Coronary artery (tissue), 2 donors: Measurements from ENCODE around the gene RINL.

Experiments
- DNase-seq: peaks from one replicate; pipeline ENCODE4 v3.0.0-alpha.2; 2017; ENCODE audit warnings: low spot score
- H3K27ac ChIP-seq, 2 donors: fragments of 200-600 bp; sonication (generic); one replicate each; pipeline ENCODE4 v1.5.1; 2016 to 2019
- H3K4me3 ChIP-seq: fragments of 200-600 bp; sonication (generic); 2 replicates; pipeline ENCODE4 v1.5.1; 2016; ENCODE audit warnings: mild to moderate bottlenecking, moderate library complexity
- CTCF ChIP-seq: fragments of 200-600 bp; sonication (generic); IDR thresholded peaks from one replicate; pipeline ENCODE4 v1.5.1; 2019; ENCODE audit warnings: antibody characterized with exemption

RINL gene

GRCh38 chr19:38850976-38851621, 27.0 kb downstream of the RINL start:
- TF ChIP-seq CTCF = no peak
- peak overlapping the region; percentile 96 to 99 for H3K27ac ChIP-seq

DNA sequence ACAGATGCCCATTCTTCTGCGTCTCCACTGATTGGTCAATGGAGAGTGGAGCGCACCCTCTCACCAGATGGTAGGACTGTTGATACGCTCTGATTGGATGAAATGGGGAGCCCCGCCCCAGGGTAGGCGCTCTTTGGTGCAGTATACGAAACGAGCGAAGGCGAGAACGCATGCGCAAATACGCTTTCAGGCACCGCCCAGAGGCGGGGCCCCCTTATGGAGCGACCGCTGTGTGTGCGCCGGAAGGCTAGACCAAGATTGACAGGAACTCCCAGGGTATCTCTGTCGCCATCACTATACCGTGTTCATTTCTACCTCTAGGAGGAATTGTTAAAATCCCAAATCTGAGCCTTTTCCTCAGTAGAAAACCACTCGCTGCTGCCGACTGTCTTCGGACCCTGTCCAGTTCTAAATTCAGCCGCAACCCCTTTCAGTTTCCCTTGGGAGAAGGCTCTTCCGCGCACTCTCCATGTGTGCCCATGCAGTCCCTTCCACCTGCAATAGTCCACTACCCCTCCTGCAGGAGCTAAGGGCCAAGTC, 27.6 kb downstream of the RINL start:
- Histone ChIP-seq H3K4me3 (peak overlapping the region; percentile 83), H3K27ac (peak overlapping the region; percentile 96 to 99)
- DNase-seq = no peak
- no peak for TF ChIP-seq CTCF

More at GRCh38 chr19:38850976-38851621, 27.0 kb downstream of the RINL start:
- H3K4me3 ChIP-seq = peak overlapping the region; percentile 83
- DNase-seq = peak; percentile 83

- H3K27ac ChIP-seq = peak within 1 kb of the TSS; percentile 99 to 100
- peak; percentile 100 for DNase-seq
- H3K4me3 ChIP-seq = peak within 1 kb of the TSS; percentile 87
- peak; percentile 34 for TF ChIP-seq CTCF
Measured at GRCh38 chr19:38849860-38850435, 28.1 kb downstream of the RINL start, which contains the start of gene HNRNPL. Gene HNRNPL (minus strand): TSS chr19:38849986. CDS start chr19:38849966, 20 bp downstream.

DNA sequence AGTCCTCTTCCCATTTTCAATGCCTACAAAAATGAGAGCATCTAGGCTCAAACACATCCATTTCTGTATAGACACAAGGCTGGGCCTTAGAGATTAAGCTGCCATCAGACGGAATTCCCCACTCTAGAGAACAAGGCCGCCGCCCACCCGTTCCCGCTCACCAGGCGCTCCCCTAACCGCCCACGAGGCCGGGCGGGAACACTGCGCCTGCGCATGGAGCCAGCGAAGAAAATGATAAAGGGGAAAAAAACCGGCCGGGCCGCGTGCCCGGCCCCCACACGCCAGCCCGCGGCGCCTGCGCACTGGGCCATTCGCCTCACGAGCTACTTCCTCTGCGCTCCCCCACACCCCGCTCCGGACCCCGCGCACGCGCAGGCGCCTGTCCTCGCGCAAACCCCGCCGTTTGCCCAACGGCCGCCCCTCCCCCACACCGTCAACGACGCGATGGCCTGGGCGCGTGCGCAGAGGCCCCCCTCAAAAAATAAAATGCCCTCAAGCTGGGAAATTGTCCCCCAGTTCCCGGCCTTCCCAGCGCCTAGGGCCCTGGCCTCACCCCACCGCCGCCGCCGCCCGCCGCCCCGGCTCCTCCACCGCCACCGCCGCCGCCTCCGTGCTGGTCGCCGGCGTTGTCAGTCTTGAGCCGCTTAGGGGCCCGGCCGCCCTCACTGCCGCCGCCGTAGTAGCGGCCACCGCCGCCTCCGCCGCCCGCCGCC, 28.8 kb downstream of the RINL start:
- peak; percentile 97 for DNase-seq
- TF ChIP-seq CTCF = no peak

DNA sequence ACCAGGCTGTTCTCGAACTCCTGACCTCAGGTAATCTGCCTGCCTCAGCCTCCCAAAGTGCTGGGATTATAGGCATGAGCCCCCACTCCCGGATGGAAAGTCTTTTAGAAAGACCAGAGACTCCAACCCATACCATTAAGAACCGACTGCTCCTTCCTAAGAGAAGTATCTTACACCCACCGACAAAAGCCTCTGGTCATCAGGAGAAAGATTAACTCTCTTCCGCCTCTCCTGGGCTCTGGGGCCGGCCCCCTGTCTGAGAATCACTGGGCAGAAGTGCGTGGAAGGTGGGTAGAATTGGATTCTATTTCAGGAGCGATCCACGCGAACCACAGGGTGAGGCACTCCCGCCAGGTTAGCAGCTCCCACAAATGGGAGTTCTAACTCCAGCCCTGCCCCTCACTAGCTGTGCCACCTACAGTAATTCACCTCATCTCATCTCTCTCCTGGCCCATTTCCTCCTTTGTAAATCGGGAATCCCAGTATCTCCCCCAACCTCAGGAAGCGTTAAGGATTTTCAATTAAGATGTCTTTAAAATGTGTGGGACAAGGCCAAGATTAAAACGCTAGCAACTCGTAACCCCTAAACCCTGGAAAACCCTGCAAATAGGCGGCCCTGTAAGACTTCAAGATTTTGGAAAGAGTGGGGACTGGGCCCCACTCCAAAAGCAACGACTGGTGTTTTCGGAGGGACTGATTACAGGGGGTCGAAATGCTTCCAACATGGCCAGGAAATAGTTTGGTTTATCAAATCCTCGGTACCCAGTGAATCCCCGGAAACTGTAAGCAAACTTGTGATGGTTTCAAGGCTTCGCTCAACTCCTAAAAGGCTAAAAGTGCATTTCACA, 29.6 kb downstream of the RINL start:
- no peak for DNase-seq
- no peak for TF ChIP-seq CTCF
- Histone ChIP-seq H3K4me3 (peak overlapping the region; percentile 87), H3K27ac (peak overlapping the region; percentile 99 to 100)

More for the DNA sequence above, 28.8 kb downstream of the RINL start:
- Histone ChIP-seq H3K27ac (peak overlapping the region; percentile 99 to 100), H3K4me3 (peak overlapping the region; percentile 87)

- no peak for TF ChIP-seq CTCF
Measured at GRCh38 chr19:38846097-38846496, 32.0 kb downstream of the RINL start.

More at GRCh38 chr19:38846097-38846496, 32.0 kb downstream of the RINL start:
- Histone ChIP-seq H3K4me3 (no peak overlapping the region), H3K27ac (no peak overlapping the region)
- no peak for DNase-seq
